Calu3 (cell line): ENCODE measurements around the gene RBFOX2. TPM values are rescaled to one million over a fixed set of nuclear protein-coding genes. Genes with fewer than 3 reads are reported as not detected.

Experiments
- BruUV-seq: library from RNA; stranded (reverse); fragments of 400-500 nt; replicated peaks from 2 replicates; lab custom pipeline; 2021; lab: Mats Ljungman, UMichigan
- CTCF ChIA-PET: fragments of 300-600 bp; sonication (Branson Sonifier 250); formaldehyde crosslinking; loops from one replicate; lab custom pipeline; 2022; ENCODE audit warnings: antibody characterized with exemption; lab: Charles Lee
- DNase-seq: peaks from one replicate; pipeline ENCODE4 v3.0.0; 2022
- H3K27ac Mint-ChIP-seq: one replicate; pipeline ENCODE4 v1.8.0; 2022; ENCODE audit warnings: mixed read lengths; ENCODE audit not compliant: unreplicated experiment
- H3K27me3 Mint-ChIP-seq: one replicate; pipeline ENCODE4 v1.8.0; 2022; ENCODE audit warnings: mixed read lengths; ENCODE audit not compliant: unreplicated experiment
- H3K36me3 Mint-ChIP-seq: one replicate; pipeline ENCODE4 v1.8.0; 2022; ENCODE audit warnings: mild to moderate bottlenecking, moderate library complexity, mixed read lengths; ENCODE audit not compliant: insufficient read depth, unreplicated experiment
- H3K4me1 Mint-ChIP-seq: one replicate; pipeline ENCODE4 v1.8.0; 2022; ENCODE audit warnings: mild to moderate bottlenecking, low read depth, mixed read lengths; ENCODE audit not compliant: unreplicated experiment
- H3K4me3 Mint-ChIP-seq: one replicate; pipeline ENCODE4 v1.8.0; 2022; ENCODE audit warnings: mild to moderate bottlenecking, low read depth, moderate library complexity, mixed read lengths; ENCODE audit not compliant: unreplicated experiment
- H3K9me3 Mint-ChIP-seq: one replicate; pipeline ENCODE4 v1.8.0; 2022; ENCODE audit warnings: low read depth, mixed read lengths; ENCODE audit not compliant: unreplicated experiment
- CTCF ChIP-seq: fragments of 200-600 bp; IDR thresholded peaks from one replicate; pipeline ENCODE4 v1.8.0; 2022; ENCODE audit warnings: antibody characterized with exemption; ENCODE audit not compliant: unreplicated experiment
- intact Hi-C: fragments of 100-400 bp; cut with micrococcal nuclease; formaldehyde crosslinking; loops from one replicate; pipeline ENCODE4 v1.10.0; 2022; ENCODE audit not compliant: unreplicated experiment
- total RNA-seq: library from RNA; stranded (reverse); gene quantifications from 2 replicates; pipeline ENCODE4 v1.2.3, GENCODE V29; 2022

RBFOX2 gene
- total RNA-seq, 1 experiment from 2014 or later: 63.1 TPM

GRCh38 chr22:35868938-35869337 lies 159.7 kb downstream of the RBFOX2 start:
- no peak overlapping the region for H3K4me3 Mint-ChIP-seq
- no peak for DNase-seq
- H3K4me1 Mint-ChIP-seq: peaks cover 23% of the 10 kb centered on the region
- no peak for TF ChIP-seq CTCF
- peaks cover under 1% of the 10 kb centered on the region for H3K9me3 Mint-ChIP-seq
- peak overlapping the region; percentile 6 for H3K27ac Mint-ChIP-seq
- no TSS peak for BruUV-seq
- H3K27me3 Mint-ChIP-seq: no peaks in the 10 kb centered on the region
- H3K36me3 Mint-ChIP-seq: no peaks in the 10 kb centered on the region
- CTCF ChIA-PET: no interaction called here
- intact Hi-C loops: no loop called here

- Mint-ChIP-seq H3K27ac (no peak overlapping the region), H3K36me3 (no peaks in the 10 kb centered on the region), H3K4me3 (no peak overlapping the region), H3K9me3 (no peaks in the 10 kb centered on the region), H3K27me3 (no peaks in the 10 kb centered on the region), H3K4me1 (peaks cover 23% of the 10 kb centered on the region)
- no peak for TF ChIP-seq CTCF
- DNase-seq: no peak
- intact Hi-C loops: no loop called here
- CTCF ChIA-PET: no interaction called here
- no TSS peak for BruUV-seq
These were observed 162.0 kb downstream of the RBFOX2 start for GRCh38 chr22:35866651-35867050.

GRCh38 chr22:35864545-35865165 lies 164.0 kb downstream of the RBFOX2 start:
- Mint-ChIP-seq H3K9me3 (no peaks in the 10 kb centered on the region), H3K27me3 (no peaks in the 10 kb centered on the region), H3K4me3 (no peak overlapping the region), H3K27ac (no peak overlapping the region), H3K4me1 (peaks cover 21% of the 10 kb centered on the region), H3K36me3 (no peaks in the 10 kb centered on the region)
- no peak for TF ChIP-seq CTCF
- DNase-seq: no peak
- BruUV-seq: no TSS peak
- intact Hi-C loops: no loop called here
- CTCF ChIA-PET: interaction anchor here (0.6 kb wide), 1 partner anchor 9 kb away, joined by 3 read pairs; no protein-coding TSS in a partner anchor

DNA sequence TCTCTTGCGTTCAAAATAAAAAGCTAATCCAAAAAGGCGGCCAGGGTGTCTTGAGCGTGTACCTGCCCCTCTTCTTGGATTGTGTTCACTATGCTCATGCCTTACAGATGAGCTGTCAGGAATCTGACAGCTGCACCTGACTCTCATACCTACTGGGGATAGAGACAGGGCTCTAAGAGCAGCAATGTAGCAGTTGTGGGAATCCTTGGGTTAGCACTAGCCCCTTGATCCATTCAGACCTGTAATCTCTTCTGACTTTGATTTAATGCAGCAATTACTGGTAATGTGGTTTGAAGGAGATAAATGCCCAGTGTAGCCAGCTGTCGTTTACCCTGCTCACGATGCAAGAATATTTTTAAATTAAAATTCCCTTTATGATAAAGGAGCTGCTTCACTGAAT lies 165.2 kb downstream of the RBFOX2 start:
- Mint-ChIP-seq H3K27me3 (no peaks in the 10 kb centered on the region), H3K36me3 (no peaks in the 10 kb centered on the region), H3K27ac (no peak overlapping the region), H3K4me3 (no peak overlapping the region), H3K4me1 (peaks cover 9% of the 10 kb centered on the region), H3K9me3 (no peaks in the 10 kb centered on the region)
- no TSS peak for BruUV-seq
- intact Hi-C loops: no loop called here
- no peak for DNase-seq
- CTCF ChIA-PET: no interaction called here
- no peak for TF ChIP-seq CTCF
